PFSK-1 (cell line): Measurements from ENCODE around the gene KCNMA1.

ENCODE experiments used
- POLR2AphosphoS5 ChIP-seq: IDR thresholded peaks from 2 replicates; pipeline ENCODE4 v1.6.1; 2012; ENCODE audit warnings: low read depth, mild to moderate bottlenecking, control low read depth, low read length, moderate library complexity
- SIN3A ChIP-seq: IDR thresholded peaks from 2 replicates; pipeline ENCODE4 v1.6.1; 2012; ENCODE audit warnings: mild to moderate bottlenecking, low read length, moderate library complexity, borderline replicate concordance; ENCODE audit not compliant: insufficient read depth
- TAF1 ChIP-seq: IDR thresholded peaks from 2 replicates; pipeline ENCODE4 v1.6.1; 2012; ENCODE audit warnings: low read length, control low read depth, borderline replicate concordance; ENCODE audit not compliant: insufficient read depth

GRCh38 chr10:77593771-77594470, 43.7 kb downstream of the KCNMA1 start:
- TF ChIP-seq SIN3A = no peak
- no peak for TF ChIP-seq POLR2AphosphoS5
- no peak for TF ChIP-seq TAF1
